GM06990 (cell line): ENCODE data around the gene ATP1A2.

Source experiments
- DNase-seq: peaks from one replicate; pipeline ENCODE4 v3.0.0-alpha.2; 2011; ENCODE audit not compliant: insufficient read length; ENCODE audit errors: extremely low read depth
- H3K27me3 ChIP-seq: replicated peaks from 2 replicates; pipeline ENCODE4 v1.6.0; 2011; ENCODE audit warnings: low read length; ENCODE audit not compliant: control insufficient read depth, insufficient read depth
- H3K36me3 ChIP-seq: 2 replicates; pipeline ENCODE4 v1.5.1; 2011; ENCODE audit warnings: low read length; ENCODE audit not compliant: control insufficient read depth, insufficient read depth
- H3K4me3 ChIP-seq: replicated peaks from 2 replicates; pipeline ENCODE4 v1.5.1; 2011; ENCODE audit warnings: low read depth, mild to moderate bottlenecking, control low read depth, low read length
- TF ChIP-seq, protein P1 (sequence below): IDR thresholded peaks from 2 replicates; pipeline ENCODE4 v1.5.1; 2011; ENCODE audit warnings: low read length, control low read depth, mild to moderate bottlenecking, inconsistent platforms; ENCODE audit not compliant: insufficient read depth, poor library complexity, severe bottlenecking

The ATP1A2 gene

DNA sequence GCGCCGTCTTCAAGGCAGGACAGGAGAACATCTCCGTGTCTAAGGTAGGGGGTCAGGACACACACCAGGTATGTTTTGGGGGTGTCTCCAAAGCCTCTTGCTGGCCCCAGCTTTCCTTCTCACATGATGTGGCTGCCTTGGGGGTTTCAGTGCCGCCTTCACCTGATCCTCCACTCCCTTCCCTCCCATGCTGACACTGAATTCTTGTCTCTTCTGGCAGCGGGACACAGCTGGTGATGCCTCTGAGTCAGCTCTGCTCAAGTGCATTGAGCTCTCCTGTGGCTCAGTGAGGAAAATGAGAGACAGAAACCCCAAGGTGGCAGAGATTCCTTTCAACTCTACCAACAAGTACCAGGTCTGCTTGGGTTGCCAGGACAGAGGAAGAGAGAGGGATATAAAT lies 13.5 kb downstream of the ATP1A2 start:
- no peak overlapping the region for H3K4me3 ChIP-seq
- H3K27me3 ChIP-seq: peaks cover 1% of the 10 kb centered on the region
- DNase-seq: no peak
- TF ChIP-seq, protein P1, sequence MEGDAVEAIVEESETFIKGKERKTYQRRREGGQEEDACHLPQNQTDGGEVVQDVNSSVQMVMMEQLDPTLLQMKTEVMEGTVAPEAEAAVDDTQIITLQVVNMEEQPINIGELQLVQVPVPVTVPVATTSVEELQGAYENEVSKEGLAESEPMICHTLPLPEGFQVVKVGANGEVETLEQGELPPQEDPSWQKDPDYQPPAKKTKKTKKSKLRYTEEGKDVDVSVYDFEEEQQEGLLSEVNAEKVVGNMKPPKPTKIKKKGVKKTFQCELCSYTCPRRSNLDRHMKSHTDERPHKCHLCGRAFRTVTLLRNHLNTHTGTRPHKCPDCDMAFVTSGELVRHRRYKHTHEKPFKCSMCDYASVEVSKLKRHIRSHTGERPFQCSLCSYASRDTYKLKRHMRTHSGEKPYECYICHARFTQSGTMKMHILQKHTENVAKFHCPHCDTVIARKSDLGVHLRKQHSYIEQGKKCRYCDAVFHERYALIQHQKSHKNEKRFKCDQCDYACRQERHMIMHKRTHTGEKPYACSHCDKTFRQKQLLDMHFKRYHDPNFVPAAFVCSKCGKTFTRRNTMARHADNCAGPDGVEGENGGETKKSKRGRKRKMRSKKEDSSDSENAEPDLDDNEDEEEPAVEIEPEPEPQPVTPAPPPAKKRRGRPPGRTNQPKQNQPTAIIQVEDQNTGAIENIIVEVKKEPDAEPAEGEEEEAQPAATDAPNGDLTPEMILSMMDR: no peak
- H3K36me3 ChIP-seq: no peaks in the 10 kb centered on the region

DNA sequence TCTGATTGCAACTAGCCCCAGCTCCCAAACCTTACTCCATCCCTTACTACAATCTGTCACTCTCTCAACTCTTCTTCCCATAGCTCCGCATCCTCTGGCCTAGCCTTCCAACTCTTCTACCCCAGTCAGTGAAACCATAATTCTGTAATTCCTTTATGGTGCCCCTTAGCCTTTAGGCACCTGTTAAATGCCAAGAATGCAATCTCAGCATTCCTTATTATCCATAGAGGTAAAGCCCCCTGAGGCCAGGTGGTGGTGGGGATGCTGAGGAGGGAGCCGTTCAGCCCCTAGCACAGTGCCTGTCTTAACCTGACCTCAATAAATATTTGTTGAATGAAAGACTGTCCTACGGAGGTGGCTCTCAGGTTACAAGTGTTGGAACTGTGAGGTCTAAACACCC lies 14.0 kb downstream of the ATP1A2 start:
- H3K27me3 ChIP-seq: peaks cover 1% of the 10 kb centered on the region
- TF ChIP-seq, protein P1: no peak
- no peaks in the 10 kb centered on the region for H3K36me3 ChIP-seq
- no peak for DNase-seq
- no peak overlapping the region for H3K4me3 ChIP-seq

DNA sequence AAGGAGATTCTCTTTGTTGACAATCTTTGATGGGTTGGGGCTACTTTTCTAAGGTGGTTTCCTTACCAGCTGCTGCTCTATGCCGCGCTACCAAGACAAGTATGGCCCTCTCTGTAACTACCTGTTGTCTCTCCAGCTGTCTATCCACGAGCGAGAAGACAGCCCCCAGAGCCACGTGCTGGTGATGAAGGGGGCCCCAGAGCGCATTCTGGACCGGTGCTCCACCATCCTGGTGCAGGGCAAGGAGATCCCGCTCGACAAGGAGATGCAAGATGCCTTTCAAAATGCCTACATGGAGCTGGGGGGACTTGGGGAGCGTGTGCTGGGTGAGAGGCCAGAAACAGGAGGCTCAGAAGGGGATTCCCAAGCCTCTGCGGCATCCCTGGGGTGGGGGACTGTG lies 14.4 kb downstream of the ATP1A2 start:
- Histone ChIP-seq H3K27me3 (peaks cover 1% of the 10 kb centered on the region), H3K4me3 (no peak overlapping the region), H3K36me3 (no peaks in the 10 kb centered on the region)
- DNase-seq: no peak
- TF ChIP-seq, protein P1: no peak

DNA sequence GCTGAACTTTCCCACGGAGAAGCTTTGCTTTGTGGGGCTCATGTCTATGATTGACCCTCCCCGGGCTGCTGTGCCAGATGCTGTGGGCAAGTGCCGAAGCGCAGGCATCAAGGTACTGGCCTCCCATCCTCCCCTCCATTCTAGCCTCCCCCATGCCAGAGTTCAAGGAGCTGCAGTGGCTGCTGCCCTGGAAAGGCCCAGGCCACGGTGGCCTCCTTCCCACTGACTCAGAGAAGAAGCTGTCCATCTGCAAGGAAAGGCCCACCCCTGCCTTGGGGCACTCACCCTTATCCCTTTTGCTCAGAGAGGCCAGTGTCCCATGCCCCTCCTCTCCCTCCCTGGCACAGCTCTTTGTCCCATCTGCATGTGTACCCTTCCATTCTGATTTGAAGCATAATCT lies 14.9 kb downstream of the ATP1A2 start:
- no peaks in the 10 kb centered on the region for H3K36me3 ChIP-seq
- DNase-seq: no peak
- no peak overlapping the region for H3K4me3 ChIP-seq
- TF ChIP-seq, protein P1: no peak
- H3K27me3 ChIP-seq: peaks cover 1% of the 10 kb centered on the region

DNA sequence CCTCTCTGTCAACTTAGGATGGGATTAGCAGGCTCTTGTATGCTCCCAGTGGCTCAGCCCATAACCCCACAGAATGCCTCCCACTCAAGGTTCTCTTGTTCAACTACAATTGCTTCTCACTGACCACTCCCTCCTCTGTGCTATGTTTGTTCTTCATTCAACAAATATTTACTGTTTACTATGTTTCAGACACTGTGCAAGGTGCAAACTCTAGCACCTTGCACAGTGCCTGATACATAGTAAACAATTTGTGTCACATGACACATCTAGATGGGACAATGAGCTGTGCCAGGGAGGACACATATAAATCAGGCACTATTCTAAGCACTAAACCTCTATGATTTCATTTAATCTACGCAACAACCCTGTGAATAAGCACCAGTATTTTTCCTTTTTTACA lies 15.4 kb downstream of the ATP1A2 start:
- no peak overlapping the region for H3K4me3 ChIP-seq
- TF ChIP-seq, protein P1: no peak
- no peaks in the 10 kb centered on the region for H3K36me3 ChIP-seq
- peaks cover 1% of the 10 kb centered on the region for H3K27me3 ChIP-seq
- DNase-seq: no peak
